Small intestine (tissue), 16 donors: Measurements from ENCODE around the gene TMEM219. TPM values are rescaled to one million over a fixed set of nuclear protein-coding genes. Genes with fewer than 3 reads are reported as not detected.

ENCODE experiments used
- DNase-seq, 2 donors: peaks; one replicate each; pipeline versions ENCODE4 v3.0.0 to v3.0.0-alpha.2; 2013
- FAIRE-seq: peaks from 2 replicates; lab custom pipeline; 2012; peaks lifted over from hg19 to GRCh38; lab: Jason Lieb, UNC
- H3K27ac ChIP-seq, 3 donors: one replicate each; pipeline ENCODE4 v1.5.1; 2013; ENCODE audit warnings: low read length in 2 of 3, mild to moderate bottlenecking in 2 of 3, control low read depth in 1 of 3, inconsistent platforms in 1 of 3, low read depth in 1 of 3, moderate library complexity in 1 of 3
- H3K27me3 ChIP-seq, 3 donors: one replicate each; pipeline ENCODE4 v1.6.1; 2013; ENCODE audit warnings: low read length in 3 of 3, inconsistent platforms in 1 of 3; ENCODE audit not compliant: control insufficient read depth in 3 of 3, insufficient read depth in 3 of 3
- H3K36me3 ChIP-seq, 3 donors: one replicate each; pipeline ENCODE4 v1.6.1; 2013; ENCODE audit warnings: low read length in 3 of 3, inconsistent platforms in 1 of 3, low read depth in 1 of 3, mild to moderate bottlenecking in 1 of 3, moderate library complexity in 1 of 3; ENCODE audit not compliant: control insufficient read depth in 3 of 3, insufficient read depth in 2 of 3
- H3K4me1 ChIP-seq, 3 donors: one replicate each; pipeline ENCODE4 v1.6.1; 2013; ENCODE audit warnings: low read length in 2 of 3, inconsistent platforms in 1 of 3, low read depth in 1 of 3, mild to moderate bottlenecking in 1 of 3, moderate library complexity in 1 of 3; ENCODE audit not compliant: control insufficient read depth in 3 of 3, insufficient read depth in 2 of 3
- H3K4me3 ChIP-seq, 3 donors: one replicate each; pipeline ENCODE4 v1.5.1; 2013; ENCODE audit warnings: low read length in 3 of 3, control low read depth in 1 of 3, inconsistent platforms in 1 of 3, low read depth in 1 of 3, mild to moderate bottlenecking in 1 of 3, moderate library complexity in 1 of 3
- H3K9me3 ChIP-seq, 2 donors: one replicate each; pipeline ENCODE4 v1.6.1; 2013; ENCODE audit warnings: low read depth in 1 of 2, low read length in 1 of 2; ENCODE audit not compliant: control insufficient read depth in 2 of 2, insufficient read depth in 1 of 2
- WGBS, 3 donors: extraction: QIAGEN DNeasy Blood & Tissue Kit; methylation state at CpG; one replicate each; pipeline ENCODE4 v1.1.7; 2013; 5-methylcytosine and 5-hydroxymethylcytosine counted together
- long read RNA-seq, 10 donors: transcript quantifications; one replicate each; lab custom pipeline, GENCODE V29; 2026
- polyA plus RNA-seq, 4 donors: library from polyadenylated mRNA; stranded (reverse) in 3 of 4; unstranded in 1 of 4; fragments of 200-250 nt in 3 of 4; fragments of 120-200 nt in 1 of 4; gene quantifications; one replicate each; pipeline versions ENCODE4 v1.2.1 to v1.2.3, GENCODE V29; 2013
- donor health status: healthy with polysubstance abuse.
- donor health status: control.
- donor health status: control.
- donor health status: Bipolar disorder and iron deficiency.
- donor health status: healthy.

The TMEM219 gene, protein sequence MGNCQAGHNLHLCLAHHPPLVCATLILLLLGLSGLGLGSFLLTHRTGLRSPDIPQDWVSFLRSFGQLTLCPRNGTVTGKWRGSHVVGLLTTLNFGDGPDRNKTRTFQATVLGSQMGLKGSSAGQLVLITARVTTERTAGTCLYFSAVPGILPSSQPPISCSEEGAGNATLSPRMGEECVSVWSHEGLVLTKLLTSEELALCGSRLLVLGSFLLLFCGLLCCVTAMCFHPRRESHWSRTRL
- polyA plus RNA-seq = 100 to 1,000 TPM; 163 to 334 (median 242) TPM
- long read RNA-seq, donor 1 = 0 reads
- long read RNA-seq, donor 2, transcript TMEM219-204 (5 exons, 1,292 nt) = major isoform, 18 of 45 reads
- long read RNA-seq, donor 2, transcript TMEM219-201 (6 exons, 999 nt) = minor isoform, 15 of 45 reads
- long read RNA-seq, donor 2, partial matches to known transcripts = 0 of 45 reads
- long read RNA-seq, donor 2, other reads (novel, unspliced or antisense) = 12 of 45 reads
- long read RNA-seq, donor 3, transcript TMEM219-204 (5 exons, 1,292 nt) = major isoform, 31 of 89 reads
- long read RNA-seq, donor 3, transcript TMEM219-201 (6 exons, 999 nt) = minor isoform, 16 of 89 reads
- long read RNA-seq, donor 3, partial matches to known transcripts = 19 of 89 reads
- long read RNA-seq, donor 3, other reads (novel, unspliced or antisense) = 18 of 89 reads
- long read RNA-seq, donor 4 = 0 reads
- long read RNA-seq, donor 5, transcript TMEM219-204 (5 exons, 1,292 nt) = major isoform, 8 of 26 reads
- long read RNA-seq, donor 5, partial matches to known transcripts = 6 of 26 reads
- long read RNA-seq, donor 5, other reads (novel, unspliced or antisense) = 9 of 26 reads
- long read RNA-seq, donor 6, transcript TMEM219-204 (5 exons, 1,292 nt) = major isoform, 28 of 93 reads
- long read RNA-seq, donor 6, transcript TMEM219-201 (6 exons, 999 nt) = minor isoform, 25 of 93 reads
- long read RNA-seq, donor 6, partial matches to known transcripts = 12 of 93 reads
- long read RNA-seq, donor 6, other reads (novel, unspliced or antisense) = 27 of 93 reads
- long read RNA-seq, donor 7, transcript TMEM219-201 (6 exons, 999 nt) = minor isoform, 21 of 85 reads
- long read RNA-seq, donor 7, transcript TMEM219-204 (5 exons, 1,292 nt) = major isoform, 22 of 85 reads
- long read RNA-seq, donor 7, partial matches to known transcripts = 10 of 85 reads
- long read RNA-seq, donor 7, other reads (novel, unspliced or antisense) = 31 of 85 reads
- long read RNA-seq, donor 8, transcript TMEM219-201 (6 exons, 999 nt) = major isoform, 5 of 7 reads
- long read RNA-seq, donor 8, partial matches to known transcripts = 0 of 7 reads
- long read RNA-seq, donor 8, other reads (novel, unspliced or antisense) = 0 of 7 reads
- long read RNA-seq, donor 9, transcript TMEM219-204 (5 exons, 1,292 nt) = major isoform, 13 of 24 reads
- long read RNA-seq, donor 9, transcript TMEM219-201 (6 exons, 999 nt) = minor isoform, 5 of 24 reads
- long read RNA-seq, donor 9, partial matches to known transcripts = 0 of 24 reads
- long read RNA-seq, donor 9, other reads (novel, unspliced or antisense) = 5 of 24 reads
- long read RNA-seq, donor 10, transcript TMEM219-204 (5 exons, 1,292 nt) = major isoform, 36 of 94 reads
- long read RNA-seq, donor 10, transcript TMEM219-201 (6 exons, 999 nt) = minor isoform, 32 of 94 reads
- long read RNA-seq, donor 10, partial matches to known transcripts = 0 of 94 reads
- long read RNA-seq, donor 10, other reads (novel, unspliced or antisense) = 22 of 94 reads

DNA sequence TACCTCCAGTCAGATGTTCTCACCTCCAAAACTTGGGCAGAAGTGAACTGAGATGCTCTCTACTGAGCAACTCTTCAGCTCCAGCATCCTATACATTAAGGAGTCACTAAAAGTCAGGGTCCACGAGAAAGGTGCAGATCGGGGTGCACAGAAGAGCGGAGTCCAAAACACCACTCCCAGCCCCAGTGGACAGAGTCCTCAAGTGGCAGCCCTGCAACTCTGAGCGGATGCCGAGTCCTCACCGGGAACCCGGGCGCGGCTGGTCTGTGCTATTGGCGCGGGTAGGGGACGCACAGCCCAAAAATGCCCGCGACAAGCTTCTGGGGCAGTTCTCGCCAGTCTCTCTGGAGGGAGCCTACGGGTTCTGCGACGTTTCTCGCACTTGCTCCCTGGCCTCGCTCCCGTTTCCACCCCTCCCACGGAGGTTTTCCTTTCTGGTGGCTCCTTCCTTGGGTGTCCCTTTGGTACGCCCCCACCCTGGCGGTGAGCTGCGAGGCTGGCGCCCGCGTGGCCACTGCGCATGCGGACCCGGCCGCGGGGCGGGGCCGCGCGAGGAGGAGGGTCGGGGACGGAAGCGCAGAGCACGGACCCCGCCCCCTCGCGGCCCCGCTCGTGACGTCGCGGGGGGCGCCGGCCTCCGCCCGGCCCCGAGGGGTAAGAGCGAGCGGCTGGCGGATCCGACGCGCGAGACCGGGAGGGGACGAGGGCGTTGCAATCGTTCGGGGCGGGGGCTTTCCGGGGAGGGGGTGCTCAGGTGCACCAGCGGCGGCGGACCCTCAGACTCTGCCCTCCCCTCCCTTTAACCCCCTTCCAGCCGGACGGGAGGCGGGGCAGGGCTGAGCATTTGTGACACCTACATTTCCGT, at the start of gene TMEM219:
TMEM219 (plus strand) TSS at position 601 of the 865 bp plus-strand sequence. CDS start 1,065 bp downstream, outside the sequence.
- no peaks in the 10 kb centered on the region for H3K27me3 ChIP-seq
- 0 to 1% (median 0%) methylated on average over 34 to 75 of the region's 75 CpGs for WGBS, 3 donors
- FAIRE-seq (no peak), DNase-seq (peak; percentile 91 to 98)
- no peaks in the 10 kb centered on the region for H3K9me3 ChIP-seq
- H3K36me3 ChIP-seq = peaks cover 0 to 16% (median 0%) of the 10 kb centered on the region in 3 donors
- peak within 1 kb of the TSS; percentile 95 to 99 (median 97) for H3K27ac ChIP-seq
- H3K4me1 ChIP-seq = peaks cover 0 to 17% (median 2%) of the 10 kb centered on the region in 3 donors
- H3K4me3 ChIP-seq = peak within 1 kb of the TSS; percentile 69 to 85 (median 83)

GRCh38 chr16:29912087-29912486, 49.8 kb upstream of the TMEM219 start:
- Histone ChIP-seq H3K27ac (no peak overlapping the region), H3K4me3 (no peak overlapping the region), H3K4me1 (no peaks in the 10 kb centered on the region), H3K36me3 (peaks cover 0 to 43% (median 0%) of the 10 kb centered on the region in 3 donors), H3K9me3 (no peaks in the 10 kb centered on the region), H3K27me3 (no peaks in the 10 kb centered on the region)
- FAIRE-seq (no peak), DNase-seq (no peak)
- WGBS, 3 donors = 83 to 85% (median 84%) methylated on average over 11 of the region's 11 CpGs

DNA sequence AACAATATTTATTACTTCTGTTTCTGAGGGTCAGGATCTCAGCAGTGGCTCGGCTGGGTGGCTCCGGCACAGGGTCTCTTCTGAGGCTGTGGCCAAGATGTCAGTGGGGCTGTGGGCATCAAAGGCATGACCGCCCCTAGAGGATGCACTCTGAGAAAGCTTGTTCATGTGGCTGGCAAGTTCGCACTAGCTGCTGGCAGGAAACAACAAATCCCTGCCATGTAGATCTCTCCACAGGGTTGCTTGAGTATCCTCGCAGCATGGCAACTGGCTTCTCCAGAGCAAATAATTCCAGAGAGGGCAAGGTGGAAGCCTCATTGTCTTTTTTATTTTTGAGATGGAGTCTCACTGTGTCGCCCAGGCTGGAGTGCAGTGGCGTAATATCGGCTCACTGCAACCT, 48.4 kb upstream of the TMEM219 start:
- WGBS, 3 donors = 96 to 98% (median 97%) methylated on average over 8 of the region's 8 CpGs
- FAIRE-seq (no peak), DNase-seq (no peak)

GRCh38 chr16:29915590-29916247, 46.2 kb upstream of the TMEM219 start:
- no peaks in the 10 kb centered on the region for H3K4me1 ChIP-seq
- H3K27me3 ChIP-seq = no peaks in the 10 kb centered on the region
- H3K36me3 ChIP-seq = peaks cover 0 to 45% (median 3%) of the 10 kb centered on the region in 3 donors
- no peak overlapping the region for H3K4me3 ChIP-seq
- FAIRE-seq (no peak), DNase-seq (peak in 1 of 2 donors; percentile 26)
- no peaks in the 10 kb centered on the region for H3K9me3 ChIP-seq
- H3K27ac ChIP-seq = no peak overlapping the region
- 43 to 61% (median 55%) methylated on average over 6 of the region's 6 CpGs for WGBS, 3 donors

More for the DNA sequence above, 48.4 kb upstream of the TMEM219 start:
- H3K4me1 ChIP-seq = no peaks in the 10 kb centered on the region
- H3K27ac ChIP-seq = no peak overlapping the region
- H3K9me3 ChIP-seq = no peaks in the 10 kb centered on the region
- H3K27me3 ChIP-seq = no peaks in the 10 kb centered on the region
- H3K4me3 ChIP-seq = no peak overlapping the region
- peaks cover 0 to 44% (median 0%) of the 10 kb centered on the region in 3 donors for H3K36me3 ChIP-seq

DNA sequence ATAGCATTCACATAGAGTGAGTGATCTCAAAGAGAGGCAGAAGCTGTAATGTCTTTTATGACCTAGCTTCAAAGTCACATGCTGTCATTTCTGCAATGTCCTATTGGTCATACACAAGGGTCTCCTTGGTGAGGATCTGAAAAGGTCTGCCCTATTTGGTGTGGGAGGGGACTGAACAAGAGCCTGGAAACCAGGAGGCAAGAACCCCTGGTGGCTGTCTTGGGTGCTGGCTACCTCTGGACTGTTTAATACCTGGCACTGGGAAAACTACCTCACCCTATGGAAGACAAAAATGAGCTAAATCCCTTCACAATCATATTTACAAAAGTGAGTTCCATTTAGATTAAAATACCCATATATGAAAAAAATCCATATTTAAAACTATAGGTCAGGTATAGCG, 44.9 kb upstream of the TMEM219 start:
- 96 to 100% (median 96%) methylated on average over 1 of the region's 1 CpG for WGBS, 3 donors
- Histone ChIP-seq H3K36me3 (peaks cover 3 to 40% (median 6%) of the 10 kb centered on the region in 3 donors), H3K27ac (no peak overlapping the region), H3K4me3 (no peak overlapping the region), H3K4me1 (no peaks in the 10 kb centered on the region), H3K27me3 (no peaks in the 10 kb centered on the region), H3K9me3 (no peaks in the 10 kb centered on the region)
- no peak for DNase-seq
- no peak for FAIRE-seq

DNA sequence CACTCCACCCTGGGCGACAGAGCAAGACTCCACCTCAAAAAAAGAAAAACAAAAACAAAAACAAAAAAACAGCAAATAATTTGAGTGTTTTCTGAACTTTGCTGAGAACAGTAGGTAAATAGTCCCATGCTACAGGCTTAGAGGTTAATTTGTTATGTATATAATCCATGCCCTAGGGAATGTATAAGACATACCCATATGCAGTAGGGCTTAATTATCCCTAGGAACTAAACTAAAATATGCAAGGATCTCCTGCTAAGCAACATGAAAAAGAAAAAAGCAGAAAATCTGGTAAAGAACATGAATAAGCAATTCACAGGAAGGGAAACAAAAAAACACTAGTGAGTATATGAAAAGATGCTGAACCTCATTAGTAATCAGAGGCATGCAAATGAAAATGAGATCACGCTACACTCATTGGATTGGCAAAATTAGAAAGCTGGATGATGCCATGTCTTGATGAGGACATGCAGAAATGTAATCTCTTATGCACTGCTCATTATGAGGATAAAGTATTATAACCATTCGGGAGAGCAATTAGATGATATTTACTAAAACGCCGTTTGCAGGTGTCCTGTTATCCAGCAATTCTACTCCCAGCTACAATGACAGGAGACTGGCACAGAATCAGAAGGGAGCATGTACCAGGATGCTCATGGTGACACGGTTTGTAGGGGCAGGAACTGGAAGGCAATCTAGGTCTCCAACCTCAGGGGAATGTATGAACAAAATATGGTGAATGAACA, 41.4 kb upstream of the TMEM219 start:
- WGBS, 3 donors = 69 to 78% (median 75%) methylated on average over 6 of the region's 6 CpGs
- no peaks in the 10 kb centered on the region for H3K9me3 ChIP-seq
- FAIRE-seq = no peak
- H3K27ac ChIP-seq = no peak overlapping the region
- peaks cover 0 to 5% (median 3%) of the 10 kb centered on the region in 3 donors for H3K4me1 ChIP-seq
- H3K4me3 ChIP-seq = no peak overlapping the region
- no peak for DNase-seq
- H3K36me3 ChIP-seq = peaks cover 3 to 41% (median 17%) of the 10 kb centered on the region in 3 donors
- H3K27me3 ChIP-seq = no peaks in the 10 kb centered on the region
